Heart left ventricle (tissue), 16 donors: ENCODE data around the gene OGFOD3. TPM values are rescaled to one million over a fixed set of nuclear protein-coding genes. Genes with fewer than 3 reads are reported as not detected.

Experiments
- ATAC-seq, 4 donors: fragments of 200-7000 bp; cut with Tn5 transposase; one replicate each; pipeline ENCODE4 v1.9.1; 2020 to 2022; ENCODE audit warnings: moderate library complexity in 4 of 4, mild to moderate bottlenecking in 3 of 4, moderate number of reproducible peaks in 1 of 4
- DNase-seq, 5 donors: peaks; one replicate each; pipeline ENCODE4 v3.0.0-alpha.2; 2020
- H3K27ac ChIP-seq, 12 donors: fragments of 200-600 bp; sonication (generic) in 4 of 12; one replicate each; pipeline versions ENCODE4 v1.5.0 to v1.8.0; 2016 to 2022; ENCODE audit warnings: mild to moderate bottlenecking in 2 of 12
- H3K27me3 ChIP-seq, 9 donors: fragments of 200-600 bp; sonication (generic) in 2 of 9; one replicate each; pipeline versions ENCODE4 v1.5.1 to v1.8.0; 2016 to 2022; ENCODE audit warnings: mild to moderate bottlenecking in 3 of 9
- H3K36me3 ChIP-seq, 9 donors: fragments of 200-600 bp; sonication (generic) in 2 of 9; one replicate each; pipeline versions ENCODE4 v1.5.0 to v1.8.0; 2018 to 2022; ENCODE audit warnings: mild to moderate bottlenecking in 2 of 9
- H3K4me1 ChIP-seq, 12 donors: fragments of 200-600 bp; sonication (generic) in 4 of 12; one replicate each; pipeline versions ENCODE4 v1.5.0 to v1.8.0; 2016 to 2022; ENCODE audit warnings: mild to moderate bottlenecking in 3 of 12
- H3K4me3 ChIP-seq, 12 donors: fragments of 200-600 bp; sonication (generic) in 4 of 12; one replicate each; pipeline versions ENCODE4 v1.5.0 to v1.8.0; 2017 to 2022; ENCODE audit warnings: mild to moderate bottlenecking in 9 of 12, moderate library complexity in 4 of 12
- H3K9me3 ChIP-seq, 12 donors: fragments of 200-600 bp; sonication (generic) in 4 of 12; one replicate each; pipeline versions ENCODE4 v1.5.0 to v1.8.0; 2016 to 2022; ENCODE audit warnings: mild to moderate bottlenecking in 1 of 12
- CTCF ChIP-seq, 12 donors: fragments of 200-600 bp; sonication (generic) in 4 of 12; IDR thresholded peaks; one replicate each; pipeline versions ENCODE4 v1.5.0 to v1.8.0; 2018 to 2022; ENCODE audit warnings: antibody characterized with exemption in 12 of 12, mild to moderate bottlenecking in 5 of 12
- POLR2A ChIP-seq, 2 donors: fragments of 450-650 bp; IDR thresholded peaks; one replicate each; pipeline ENCODE4 v1.6.1; 2017; ENCODE audit warnings: antibody characterized with exemption in 2 of 2, mild to moderate bottlenecking in 2 of 2, moderate library complexity in 2 of 2
- WGBS, 4 donors: extraction: QIAGEN DNeasy Blood & Tissue Kit in 2 of 4; methylation state at CpG; one replicate each; pipeline versions ENCODE4 v1.1.5 to v1.1.7; 2013 to 2018; 5-methylcytosine and 5-hydroxymethylcytosine counted together
- intact Hi-C, 10 donors: fragments of 100-400 bp; cut with DNase I; formaldehyde crosslinking; loops; one replicate each; pipeline versions ENCODE4 v1.11.1 to v1.14.2; 2022
- polyA plus RNA-seq, 2 donors: library from polyadenylated mRNA; stranded (reverse); fragments of 200-250 nt; gene quantifications; one replicate each; pipeline ENCODE4 v1.2.3, GENCODE V29; 2013
- total RNA-seq, 9 donors: library from RNA; depleted of rRNA in 2 of 9; stranded (reverse); fragments of >200 nt in 2 of 9; fragmentation: NEBNext Ultra II Directional in 3 of 9; extraction: Animal tissue kit (Norgen Biotek cat#: 25700) in 3 of 9; gene quantifications; one replicate each; pipeline versions ENCODE4 v1.1.0 to v1.2.4, GENCODE V29; 2016 to 2023
- donor health status: ischemic (EF 13 %, LVEDD 7.1; RV severe dilation, severe dysfunction).
- donor health status: healthy with polysubstance abuse.
- donor health status: DM: no; HTN: yes; CAD: no.
- donor health status: DM: no; HTN: no; CAD: no.
- donor health status: ischemic (EF 25% LVEDD 6.9; RV normal size, moderate dysfunction).
- donor health status: ischemic (EF 25% LVEDD 5.7; RV mildly dilated, moderate dysfunction).
- donor health status: healthy.
- donor health status: DM: yes; HTN: yes; CAD: no.
- donor health status: ischemic (EF 35%, LVEDD 5.7; RV mildly dilated, moderate dysfunction).
- donor health status: nonischemic (EF 11% LVEDD 7.7; RV severe dilation, severe dysfunction).
- donor health status: DM: yes; HTN: yes; CAD: no.
- donor health status: PGD.
- donor health status: ischemic (EF 29% LVEDD 5.4; RV normal size, mild dysfunction).
- donor health status: nonischemic (EF 23%, LVEDD 6.1; RV moderate dilation, normal function).

The OGFOD3 gene
- total and polyA plus RNA-seq, 11 donors: 22.6 to 38.5 (median 29.3) TPM

- no peak for DNase-seq
- Histone ChIP-seq H3K36me3 (peaks cover 0 to 58% (median 19%) of the 10 kb centered on the region in 9 donors), H3K9me3 (no peaks in the 10 kb centered on the region), H3K4me1 (peaks cover 0 to 36% (median 7%) of the 10 kb centered on the region in 12 donors), H3K27me3 (no peaks in the 10 kb centered on the region), H3K27ac (no peak overlapping the region), H3K4me3 (no peak overlapping the region)
- intact Hi-C loops: no loop called here
- ATAC-seq: no peak
- TF ChIP-seq CTCF (IDR thresholded peaks at IDR 0.05) (no peak), POLR2A (IDR thresholded peaks at IDR 0.05) (no peak)
- WGBS, 4 donors: 90 to 93% (median 90%) methylated on average over 24 to 28 of the region's 28 CpGs
Observed at GRCh38 chr17:82442643-82443464, 24.5 kb upstream of the OGFOD3 start.

GRCh38 chr17:82441691-82442487 is 23.5 kb upstream of the OGFOD3 start:
- H3K9me3 ChIP-seq: no peaks in the 10 kb centered on the region
- TF ChIP-seq CTCF (IDR thresholded peaks at IDR 0.05) (no peak), POLR2A (IDR thresholded peaks at IDR 0.05) (no peak)

GRCh38 chr17:82440991-82441627 is 22.7 kb upstream of the OGFOD3 start:
- TF ChIP-seq POLR2A (IDR thresholded peaks at IDR 0.05) (no peak), CTCF (IDR thresholded peaks at IDR 0.05) (no peak)
- Histone ChIP-seq H3K4me3 (no peak overlapping the region), H3K9me3 (no peaks in the 10 kb centered on the region), H3K27me3 (no peaks in the 10 kb centered on the region), H3K4me1 (peaks cover 0 to 32% (median 5%) of the 10 kb centered on the region in 12 donors), H3K36me3 (peaks cover 0 to 55% (median 22%) of the 10 kb centered on the region in 9 donors), H3K27ac (peak overlapping the region in 3 of 12 donors; percentile 10 to 69 (median 34))
- DNase-seq (peak in 1 of 5 donors; percentile 61), ATAC-seq (peak in 1 of 4 donors; percentile 21)
- intact Hi-C loops: no loop called here
- WGBS, 4 donors: 72 to 76% (median 73%) methylated on average over 17 of the region's 17 CpGs

More at GRCh38 chr17:82441691-82442487, 23.5 kb upstream of the OGFOD3 start:
- ATAC-seq (no peak), DNase-seq (no peak)
- H3K27me3 ChIP-seq: no peaks in the 10 kb centered on the region
- WGBS, 4 donors: 85 to 89% (median 88%) methylated on average over 21 to 27 of the region's 27 CpGs
- H3K4me1 ChIP-seq: peaks cover 0 to 32% (median 7%) of the 10 kb centered on the region in 12 donors
- H3K36me3 ChIP-seq: peaks cover 0 to 61% (median 21%) of the 10 kb centered on the region in 9 donors
- H3K27ac ChIP-seq: no peak overlapping the region
- H3K4me3 ChIP-seq: no peak overlapping the region
- intact Hi-C loops: no loop called here
